H1 (cell line): Measurements from ENCODE around the gene PRR23E. TPM values are rescaled to one million over a fixed set of nuclear protein-coding genes. Genes with fewer than 3 reads are reported as not detected.

Experiments used
- CTCF ChIA-PET: fragments of 300-600 bp; sonication (Branson Sonifier 250); formaldehyde crosslinking; loops from one replicate; lab custom pipeline; 2021; ENCODE audit not compliant: partially characterized antibody; lab: Charles Lee
- POLR2A ChIA-PET: fragments of 300-600 bp; sonication (Branson Sonifier 250); formaldehyde crosslinking; loops from one replicate; lab custom pipeline; 2021; ENCODE audit warnings: inconsistent platforms; ENCODE audit not compliant: partially characterized antibody; lab: Charles Lee
- DNase-seq, 2 experiments: peaks; one replicate each; pipeline versions ENCODE4 v3.0.0 to v3.0.0-alpha.2; 2010 to 2022; ENCODE audit warnings: low spot score in 2 of 2, low read depth in 1 of 2, mixed read lengths in 1 of 2
- FAIRE-seq: peaks from 2 replicates; lab custom pipeline; 2011; peaks lifted over from hg19 to GRCh38; lab: Jason Lieb, UNC
- H2AFZ ChIP-seq: 2 replicates; pipeline ENCODE4 v1.8.1; 2012; ENCODE audit warnings: low read length, inconsistent platforms
- H2AK5ac ChIP-seq: 2 replicates; pipeline ENCODE4 v1.6.1; 2013; ENCODE audit warnings: low read depth, low read length
- H2BK120ac ChIP-seq: replicated peaks from 2 replicates; pipeline ENCODE3; 2013; ENCODE audit warnings: low read depth, low read length, inconsistent platforms
- H2BK12ac ChIP-seq: 2 replicates; pipeline ENCODE4 v1.6.1; 2013; ENCODE audit warnings: low read depth, low read length
- H2BK15ac ChIP-seq: 2 replicates; pipeline ENCODE4 v1.6.1; 2013; ENCODE audit warnings: low read length
- H2BK20ac ChIP-seq: 2 replicates; pipeline ENCODE4 v1.6.1; 2013; ENCODE audit warnings: low read length
- H2BK5ac ChIP-seq: 2 replicates; pipeline ENCODE4 v1.6.1; 2013; ENCODE audit warnings: low read depth, low read length
- H3K14ac ChIP-seq: 2 replicates; pipeline ENCODE4 v1.6.1; 2013; ENCODE audit warnings: inconsistent platforms; ENCODE audit not compliant: insufficient read length
- H3K18ac ChIP-seq: 2 replicates; pipeline ENCODE4 v1.6.1; 2013; ENCODE audit warnings: low read length; ENCODE audit errors: extremely low read depth
- H3K23ac ChIP-seq: 2 replicates; pipeline ENCODE4 v1.6.1; 2013; ENCODE audit warnings: inconsistent platforms; ENCODE audit not compliant: insufficient read length
- H3K23me2 ChIP-seq: 2 replicates; pipeline ENCODE4 v1.6.1; 2013; ENCODE audit warnings: low read depth, low read length
- H3K27ac ChIP-seq: 2 replicates; pipeline ENCODE4 v1.6.1; 2011; ENCODE audit warnings: low read depth, low read length, inconsistent platforms
- H3K27me3 ChIP-seq, 4 experiments: replicated peaks in 1 of 4; 1 replicate in 1 of 4; 2 replicates in 3 of 4; pipeline versions ENCODE4 v1.6.1 to v1.8.1; 2011 to 2013; ENCODE audit warnings: low read length in 3 of 4, mild to moderate bottlenecking in 3 of 4, inconsistent platforms in 2 of 4, mixed read lengths in 2 of 4, moderate library complexity in 1 of 4; ENCODE audit not compliant: control insufficient read depth in 3 of 4, insufficient read depth in 3 of 4; ENCODE audit errors: extremely low read depth in 1 of 4
- H3K36me3 ChIP-seq, 4 experiments: 2 replicates each; pipeline versions ENCODE4 v1.6.1 to v1.8.1; 2011 to 2013; ENCODE audit warnings: mild to moderate bottlenecking in 4 of 4, low read length in 3 of 4, moderate library complexity in 2 of 4, control low read depth in 1 of 4, inconsistent platforms in 1 of 4; ENCODE audit not compliant: insufficient read depth in 4 of 4, control insufficient read depth in 2 of 4
- H3K4ac ChIP-seq: replicated peaks from 2 replicates; pipeline ENCODE3; 2013; ENCODE audit warnings: low read length, low read depth, mixed read lengths, inconsistent platforms; ENCODE audit not compliant: insufficient read length
- H3K4me1 ChIP-seq, 4 experiments: replicated peaks in 1 of 4; 1 replicate in 1 of 4; 2 replicates in 3 of 4; pipeline versions ENCODE4 v1.6.1 to v1.8.1; 2011 to 2013; ENCODE audit warnings: low read length in 3 of 4, inconsistent platforms in 2 of 4, mixed read lengths in 1 of 4; ENCODE audit not compliant: insufficient read depth in 4 of 4, control insufficient read depth in 3 of 4
- H3K4me2 ChIP-seq, 2 experiments: 2 replicates each; pipeline versions ENCODE4 v1.6.1 to v1.8.1; 2011 to 2013; ENCODE audit warnings: low read depth in 2 of 2, low read length in 2 of 2, control low read depth in 1 of 2, inconsistent platforms in 1 of 2, mild to moderate bottlenecking in 1 of 2; ENCODE audit not compliant: insufficient read depth in 1 of 2
- H3K4me3 ChIP-seq, 4 experiments: fragments of 200-600, 300-600 bp in 1 of 4; sonication (generic), shearing (Covaris generic), sonication (Bioruptor Twin) in 1 of 4; 2 replicates each; pipeline versions ENCODE4 v1.5.1 to v1.8.1; 2011 to 2016; ENCODE audit warnings: low read length in 4 of 4, low read depth in 3 of 4, control low read depth in 2 of 4, inconsistent platforms in 2 of 4, mild to moderate bottlenecking in 2 of 4, mixed read lengths in 1 of 4, moderate library complexity in 1 of 4; ENCODE audit not compliant: insufficient read depth in 2 of 4; ENCODE audit errors: extremely low read depth in 1 of 4
- H3K56ac ChIP-seq: replicated peaks from 2 replicates; pipeline ENCODE3; 2013; ENCODE audit warnings: low read depth, mild to moderate bottlenecking, mixed read lengths, low read length, inconsistent platforms; ENCODE audit not compliant: insufficient read length
- H3K79me1 ChIP-seq: 2 replicates; pipeline ENCODE4 v1.6.1; 2013; ENCODE audit warnings: low read depth, low read length, control low read depth
- H3K79me2 ChIP-seq, 2 experiments: 2 replicates each; pipeline versions ENCODE4 v1.6.1 to v1.8.1; 2012 to 2013; ENCODE audit warnings: low read length in 2 of 2, mild to moderate bottlenecking in 2 of 2, inconsistent platforms in 1 of 2; ENCODE audit not compliant: insufficient read depth in 2 of 2, control insufficient read depth in 1 of 2
- H3K9ac ChIP-seq, 4 experiments: replicated peaks in 1 of 4; 1 replicate in 1 of 4; 2 replicates in 3 of 4; pipeline versions ENCODE4 v1.6.1 to v1.8.1; 2011 to 2013; ENCODE audit warnings: low read depth in 3 of 4, low read length in 3 of 4, control low read depth in 2 of 4, mild to moderate bottlenecking in 2 of 4, moderate library complexity in 2 of 4, inconsistent platforms in 1 of 4; ENCODE audit errors: extremely low read depth in 1 of 4
- H3K9me3 ChIP-seq, 2 experiments: 2 replicates each; pipeline versions ENCODE4 v1.6.1 to v1.8.1; 2012 to 2013; ENCODE audit warnings: mild to moderate bottlenecking in 2 of 2, moderate library complexity in 2 of 2, control low read depth in 1 of 2, inconsistent platforms in 1 of 2, low read depth in 1 of 2, low read length in 1 of 2, mixed read lengths in 1 of 2; ENCODE audit not compliant: insufficient read depth in 2 of 2
- H4K20me1 ChIP-seq, 2 experiments: replicated peaks in 1 of 2; 2 replicates each; pipeline versions ENCODE3 to v1.8.1; 2011 to 2013; ENCODE audit warnings: inconsistent platforms in 2 of 2, low read length in 2 of 2, mild to moderate bottlenecking in 1 of 2; ENCODE audit not compliant: insufficient read depth in 2 of 2, control insufficient read depth in 1 of 2
- H4K5ac ChIP-seq: 2 replicates; pipeline ENCODE4 v1.6.1; 2013; ENCODE audit warnings: low read length, low read depth, mixed read lengths, inconsistent platforms; ENCODE audit not compliant: insufficient read length
- H4K8ac ChIP-seq: 2 replicates; pipeline ENCODE4 v1.8.0; 2013; ENCODE audit warnings: mild to moderate bottlenecking, moderate library complexity, low read length, inconsistent platforms; ENCODE audit not compliant: insufficient read depth; ENCODE audit errors: extremely low read depth
- H4K91ac ChIP-seq: replicated peaks from 2 replicates; pipeline ENCODE3; 2013; ENCODE audit warnings: low read length, mixed read lengths, inconsistent platforms; ENCODE audit not compliant: insufficient read length
- CHD1 ChIP-seq: IDR thresholded peaks from 2 replicates; pipeline ENCODE4 v1.6.1; 2012; ENCODE audit warnings: low read depth, low read length, improper control_type of control experiment
- CREB1 ChIP-seq: IDR thresholded peaks from 2 replicates; pipeline ENCODE4 v1.6.1; 2012; ENCODE audit warnings: inconsistent platforms
- CTCF ChIP-seq, 3 experiments: IDR thresholded peaks; 1 replicate in 2 of 3; 2 replicates in 1 of 3; pipeline versions ENCODE4 v1.5.1 to v1.6.1; 2011; ENCODE audit warnings: low read length in 3 of 3, mild to moderate bottlenecking in 3 of 3, inconsistent platforms in 2 of 3, low read depth in 1 of 3, moderate library complexity in 1 of 3; ENCODE audit not compliant: insufficient read depth in 1 of 3; ENCODE audit errors: control extremely low read depth in 1 of 3
- HDAC6 ChIP-seq: IDR thresholded peaks from one replicate; pipeline ENCODE4 v1.7.1; 2012; ENCODE audit warnings: low read depth, mild to moderate bottlenecking, inconsistent platforms, low read length, moderate library complexity
- RAD21 ChIP-seq, 2 experiments: IDR thresholded peaks in 1 of 2; conservative IDR thresholded peaks in 1 of 2; 2 replicates each; pipeline ENCODE4 v1.6.1; 2011; ENCODE audit warnings: low read depth in 2 of 2, low read length in 2 of 2, improper control_type of control experiment in 1 of 2, inconsistent platforms in 1 of 2, mild to moderate bottlenecking in 1 of 2, moderate library complexity in 1 of 2
- RBBP5 ChIP-seq: IDR thresholded peaks from 2 replicates; pipeline ENCODE4 v1.7.1; 2012; ENCODE audit warnings: low read depth, mild to moderate bottlenecking, inconsistent platforms, low read length, moderate library complexity, borderline replicate concordance
- SUZ12 ChIP-seq: fragments of 200-600 bp; sonication (generic); IDR thresholded peaks from 2 replicates; pipeline ENCODE4 v1.6.1; 2012; ENCODE audit warnings: mild to moderate bottlenecking, inconsistent platforms, low read length, moderate library complexity, mixed read lengths
- TAF1 ChIP-seq: IDR thresholded peaks from 2 replicates; pipeline ENCODE4 v1.6.1; 2011; ENCODE audit warnings: mild to moderate bottlenecking, low read depth, low read length
- TAF7 ChIP-seq: optimal IDR thresholded peaks from 2 replicates; pipeline ENCODE3; 2011; ENCODE audit warnings: low read depth, mild to moderate bottlenecking, inconsistent platforms, low read length, moderate library complexity, borderline replicate concordance
- TCF12 ChIP-seq: IDR thresholded peaks from 2 replicates; pipeline ENCODE4 v1.6.1; 2011; ENCODE audit warnings: low read depth, mild to moderate bottlenecking, low read length
- WGBS, 2 experiments: shearing (Covaris generic) in 1 of 2; methylation state at CpG; one replicate each; pipeline versions ENCODE4 v1.1.6 to v1.1.7; 2013 to 2015; ENCODE audit warnings: low lambda C conversion rate in 2 of 2, mixed read lengths in 2 of 2, inconsistent platforms in 1 of 2, low coverage in 1 of 2, missing lambda C conversion rate in 1 of 2; ENCODE audit not compliant: insufficient replicate concordance in 2 of 2, insufficient coverage in 1 of 2, insufficient read length in 1 of 2; ENCODE audit errors: extremely low coverage in 1 of 2, missing lambda C conversion rate in 1 of 2; 5-methylcytosine and 5-hydroxymethylcytosine counted together
- polyA plus RNA-seq, 7 experiments: library from polyadenylated mRNA; depleted of rRNA in 3 of 7; stranded (reverse) in 5 of 7; unstranded in 2 of 7; fragments of >200 nt in 5 of 7; fragments of 200-250 nt in 2 of 7; gene quantifications; 1 replicate in 5 of 7; 2 replicates in 1 of 7; 4 replicates in 1 of 7; pipeline versions ENCODE4 v1.2.1 to v1.2.3, GENCODE V29; 2011 to 2013; ENCODE audit warnings: missing spikeins in 2 of 7, mixed read lengths in 2 of 7
- total RNA-seq: library from RNA; stranded (reverse); fragmentation: NEBNext Ultra II Directional; extraction: Animal tissue kit (Norgen Biotek cat#: 25700); gene quantifications from 2 replicates; pipeline ENCODE4 v1.2.1, GENCODE V29; 2021

The PRR23E gene
- total and polyA plus RNA-seq, 2 of the 8 experiments (the other 6 are each of a cell fraction or from before 2014, with no cell fraction given), result not detected

GRCh38 chr3:127216415-127217261, 23.7 kb downstream of the PRR23E start:
- no peak overlapping the region for H2BK20ac ChIP-seq
- H2AK5ac ChIP-seq, result no peak overlapping the region
- H3K4ac ChIP-seq, result no peak overlapping the region
- H3K23me2 ChIP-seq, result 0 out of 2 replicates have a peak, but pooled peaks cover 1% of the 10 kb centered on the region
- CTCF ChIA-PET, result interaction anchor here (1.2 kb wide), 1 partner anchor 13 kb away, joined by 3 read pairs; no protein-coding TSS in a partner anchor
- H3K14ac ChIP-seq, result no peak overlapping the region
- no peak overlapping the region for H3K56ac ChIP-seq
- H3K79me1 ChIP-seq, result no peaks in the 10 kb centered on the region
- H2BK15ac ChIP-seq, result no peak overlapping the region
- H4K20me1 ChIP-seq, result no peaks in the 10 kb centered on the region
- H2BK120ac ChIP-seq, result no peak overlapping the region
- H4K91ac ChIP-seq, result no peak overlapping the region
- H3K9me3 ChIP-seq, result no peaks in the 10 kb centered on the region
- no peak overlapping the region for H3K23ac ChIP-seq
- H3K4me2 ChIP-seq, result no peak overlapping the region
- H3K4me3 ChIP-seq, result no peak overlapping the region
- no peak overlapping the region for H3K9ac ChIP-seq
- no peak overlapping the region for H4K8ac ChIP-seq
- no peak overlapping the region for H4K5ac ChIP-seq
- H3K79me2 ChIP-seq, result no peaks in the 10 kb centered on the region
- DNase-seq (no peak), FAIRE-seq (no peak)
- H3K27ac ChIP-seq, result no peak overlapping the region
- no peak overlapping the region for H3K18ac ChIP-seq
- no peak overlapping the region for H2AFZ ChIP-seq
- no peaks in the 10 kb centered on the region for H3K27me3 ChIP-seq
- POLR2A ChIA-PET, result no interaction called here
- no peak overlapping the region; the same call in 1 of the 2 replicates for H2BK5ac ChIP-seq
- H3K36me3 ChIP-seq, result no peaks in the 10 kb centered on the region
- 89% methylated on average over 16 of the region's 16 CpGs; no CpG with 5 or more reads in 1 of the 2 experiments for WGBS, 2 experiments
- H3K4me1 ChIP-seq, result no peaks in the 10 kb centered on the region
- H2BK12ac ChIP-seq, result no peak overlapping the region
- no peak for TF ChIP-seq TAF7
- no peak for TF ChIP-seq HDAC6
- TF ChIP-seq RBBP5, result no peak
- TF ChIP-seq CREB1, result no peak
- no peak for TF ChIP-seq CHD1
- no peak for TF ChIP-seq TAF1
- TF ChIP-seq RAD21 (IDR thresholded peaks at IDR 0.05 in 1 of 2, conservative IDR thresholded peaks at IDR 0.05 in 1 of 2; ENCODE audit: low read depth in 2 of 2, low read length in 2 of 2), result no peak
- no peak for TF ChIP-seq CTCF (IDR thresholded peaks at IDR 0.05; ENCODE audit: control extremely low read depth in 1 of 3, insufficient read depth in 1 of 3, low read depth in 1 of 3, low read length in 3 of 3)
- no peak for TF ChIP-seq TCF12
- TF ChIP-seq SUZ12, result no peak
